ENCODE measurements around the gene COL5A2.

Gene COL5A2

DNA sequence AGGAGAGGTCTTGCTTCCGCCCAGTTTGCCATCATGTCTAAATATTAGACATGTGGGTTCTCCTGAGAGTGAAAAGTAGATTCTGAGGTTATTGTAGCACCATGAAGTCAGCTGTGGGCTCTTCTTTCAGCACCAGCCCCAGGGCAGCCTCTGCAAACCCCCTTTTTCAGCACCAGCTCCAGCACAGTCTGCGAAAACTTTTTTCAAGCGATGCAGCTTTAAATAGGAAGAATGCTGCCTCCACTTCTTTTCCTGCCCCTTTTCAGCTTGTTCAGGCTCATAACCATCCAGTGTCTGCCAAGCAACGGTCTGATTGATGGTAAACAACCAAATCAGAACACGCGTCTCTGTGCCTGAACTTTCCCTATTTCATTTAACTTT is at the start of gene COL5A2:
COL5A2 (minus strand) TSS at position 192 of the 381 bp plus-strand sequence; CDS start at position 35, 157 bp downstream.
- DNase-seq (ENCODE audit: low read depth in 3 of 3): no peak

DNA sequence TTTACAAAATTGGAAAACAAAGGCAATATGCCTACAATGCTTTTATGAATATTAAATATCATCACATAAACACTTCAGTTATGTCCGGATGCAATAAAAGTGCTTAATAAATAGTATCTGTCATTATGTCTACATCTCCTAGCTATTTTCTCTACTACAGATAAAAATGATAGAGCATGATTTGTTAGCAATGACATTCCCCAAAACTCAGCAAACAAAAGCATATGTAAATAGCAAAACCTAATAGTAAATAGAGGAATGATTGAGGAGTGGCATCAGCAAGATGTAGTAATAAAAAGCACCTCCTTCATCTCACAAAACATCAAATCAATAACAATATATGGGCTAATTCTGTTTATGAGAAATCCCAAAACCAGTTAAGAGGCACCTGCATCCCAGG is 46.5 kb upstream of the COL5A2 start:
- DNase-seq (ENCODE audit: low read depth in 3 of 3): no peak

DNA sequence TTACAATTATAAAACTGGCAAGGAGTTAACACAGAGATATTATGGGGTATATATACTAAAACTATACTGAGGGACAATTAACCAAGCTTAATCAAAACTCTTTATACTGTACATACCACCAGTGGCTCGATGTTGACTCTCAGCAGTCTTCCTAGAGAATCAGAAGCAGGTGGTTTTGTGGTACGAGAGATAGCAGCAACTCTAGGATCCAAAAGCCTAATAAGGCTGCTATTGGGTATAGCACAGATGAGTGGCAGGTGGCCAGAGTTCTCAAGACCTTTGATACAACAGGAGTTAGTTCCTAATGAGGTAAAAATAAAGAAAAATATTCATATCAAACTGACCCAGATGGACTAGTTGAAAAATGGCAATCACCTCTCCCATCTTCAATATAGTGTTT is 45.5 kb upstream of the COL5A2 start:
- no peak for DNase-seq (ENCODE audit: low read depth in 3 of 3)

DNA sequence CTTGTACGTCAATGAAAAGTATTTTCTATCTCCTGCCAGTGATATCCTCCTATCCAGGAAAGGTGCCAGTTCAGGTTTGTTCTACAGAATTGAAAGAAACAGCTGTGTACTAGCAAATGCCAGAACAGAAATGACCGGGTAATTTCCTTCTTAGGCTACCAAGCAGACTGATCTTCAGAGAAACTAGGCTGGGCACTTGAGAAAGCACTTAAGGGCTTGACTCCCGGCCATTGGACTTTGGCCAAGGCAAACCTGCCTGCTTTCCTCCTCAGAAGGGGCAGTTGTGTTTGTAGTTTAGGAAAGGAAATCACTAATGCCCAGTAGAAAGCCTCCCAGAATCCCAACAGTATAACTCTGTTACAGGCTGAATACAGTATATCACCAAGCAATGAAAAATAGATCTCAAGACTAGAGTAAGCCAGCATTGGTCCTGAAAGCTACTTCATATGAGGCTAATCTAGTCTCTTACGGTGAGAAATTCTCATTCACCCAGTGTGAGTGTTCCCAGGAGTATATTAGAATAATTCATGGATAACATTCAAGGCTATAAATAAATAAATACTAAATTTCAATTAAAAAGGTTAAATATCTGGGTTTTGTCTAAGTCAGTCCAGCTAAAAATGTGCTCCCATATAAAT is 43.0 kb upstream of the COL5A2 start:
- DNase-seq (ENCODE audit: low read depth in 3 of 3): no peak

DNA sequence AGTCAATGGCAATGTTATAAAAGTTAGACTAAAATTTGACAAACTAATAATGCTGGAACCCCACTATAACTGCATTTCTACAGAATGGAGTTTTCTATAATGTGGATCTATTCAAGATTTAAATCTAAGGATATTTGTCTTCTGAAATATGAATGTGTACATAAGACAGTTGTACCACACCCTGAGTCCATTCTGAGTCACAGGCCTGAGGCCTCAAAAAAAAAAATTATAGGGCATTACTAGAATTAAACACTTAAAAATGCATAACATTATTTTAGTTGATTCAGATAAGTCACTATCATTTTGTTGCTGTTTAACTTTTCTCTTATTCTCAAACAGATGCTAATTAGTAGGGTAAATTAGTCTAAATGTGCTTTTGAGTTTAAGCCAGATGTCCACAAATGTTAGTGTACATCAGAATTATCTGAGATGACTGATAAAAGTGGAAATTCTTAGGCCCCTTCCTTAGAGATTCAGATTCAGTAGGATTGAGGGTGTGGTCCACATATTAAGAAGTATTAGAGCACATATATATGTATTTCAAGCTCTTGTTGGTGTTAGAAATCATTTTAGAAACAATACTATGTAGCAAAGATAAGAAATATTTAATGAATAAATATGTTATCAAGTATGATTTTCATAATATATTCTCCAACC is 42.4 kb upstream of the COL5A2 start:
- DNase-seq (ENCODE audit: low read depth in 3 of 3): no peak

DNA sequence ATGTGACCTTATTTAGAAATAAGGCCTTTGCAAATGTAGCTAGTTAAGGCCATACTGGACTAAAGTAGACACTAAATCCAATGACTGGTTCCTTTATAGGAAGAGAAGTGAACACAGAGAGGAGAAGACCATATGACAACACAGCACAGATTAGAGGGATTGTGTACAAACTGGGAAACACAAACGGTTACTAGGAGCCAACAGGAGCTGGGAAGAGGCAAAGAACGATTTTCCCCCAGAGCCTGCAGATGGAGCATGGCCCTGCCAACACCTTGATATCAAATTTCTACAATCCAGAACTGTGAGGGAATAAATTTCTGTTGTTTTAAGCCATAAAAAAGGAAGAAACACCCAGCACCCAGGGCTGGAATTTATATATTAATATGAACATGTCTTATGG is 38.7 kb upstream of the COL5A2 start:
- DNase-seq (ENCODE audit: low read depth in 3 of 3): no peak

DNA sequence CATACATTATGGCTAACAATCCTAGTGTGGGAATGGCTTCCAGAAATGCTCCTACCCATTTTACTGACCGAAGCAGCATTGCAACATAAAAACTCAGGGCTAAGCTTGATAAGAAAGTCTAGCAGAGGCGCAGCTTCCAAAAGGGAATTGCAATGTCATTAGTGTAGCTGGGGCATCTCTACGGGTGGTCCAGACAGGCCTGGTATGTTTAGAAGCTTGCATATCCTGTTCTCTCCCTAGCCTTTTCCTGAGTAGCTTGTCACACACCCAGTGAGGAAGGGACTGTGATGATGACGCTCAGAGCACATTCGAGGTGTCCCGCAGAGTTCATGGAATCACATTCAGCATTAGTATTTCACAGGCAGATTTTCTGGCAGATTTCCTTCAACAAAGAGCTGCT is 38.0 kb upstream of the COL5A2 start:
- no peak for DNase-seq (ENCODE audit: low read depth in 3 of 3)

DNA sequence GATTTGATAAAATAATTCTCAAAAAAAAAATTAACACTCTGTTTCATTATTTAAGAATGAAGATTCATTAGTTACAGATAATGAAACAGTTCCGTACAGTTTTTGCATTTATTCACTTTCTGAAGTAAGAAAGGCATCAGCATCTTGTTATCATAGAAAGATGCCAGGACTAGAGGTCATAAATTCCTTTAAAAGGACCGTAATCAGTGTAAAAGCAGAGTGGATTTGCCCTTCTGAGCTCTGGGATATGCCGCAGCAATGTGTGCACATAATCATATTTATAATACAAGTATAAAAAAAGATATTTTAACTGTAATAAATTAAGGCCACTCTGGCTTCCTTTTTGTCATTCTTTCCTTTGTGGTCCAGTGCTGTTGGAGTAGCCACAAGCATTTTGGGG is 37.5 kb upstream of the COL5A2 start:
- DNase-seq (ENCODE audit: low read depth in 3 of 3): no peak

DNA sequence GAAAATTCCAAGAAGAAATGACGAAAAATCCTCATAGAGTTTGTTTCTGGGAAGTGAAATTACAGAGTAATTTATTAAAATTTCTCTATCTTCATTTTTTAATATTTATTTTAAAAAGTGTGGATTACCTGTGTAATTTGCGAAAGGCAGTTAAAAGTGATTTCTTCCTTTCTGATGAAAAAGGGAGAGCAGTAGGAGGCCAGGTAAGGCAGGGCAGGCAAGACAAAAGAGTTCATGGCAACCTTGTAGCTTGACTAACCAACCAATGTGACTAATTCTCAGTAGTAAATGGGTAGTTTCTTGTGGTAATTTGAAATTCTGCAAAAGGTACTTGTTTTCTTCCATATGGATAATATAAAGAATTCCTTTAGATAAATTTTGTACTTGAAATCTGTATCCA is 34.9 kb upstream of the COL5A2 start:
- no peak for DNase-seq (ENCODE audit: low read depth in 3 of 3)

DNA sequence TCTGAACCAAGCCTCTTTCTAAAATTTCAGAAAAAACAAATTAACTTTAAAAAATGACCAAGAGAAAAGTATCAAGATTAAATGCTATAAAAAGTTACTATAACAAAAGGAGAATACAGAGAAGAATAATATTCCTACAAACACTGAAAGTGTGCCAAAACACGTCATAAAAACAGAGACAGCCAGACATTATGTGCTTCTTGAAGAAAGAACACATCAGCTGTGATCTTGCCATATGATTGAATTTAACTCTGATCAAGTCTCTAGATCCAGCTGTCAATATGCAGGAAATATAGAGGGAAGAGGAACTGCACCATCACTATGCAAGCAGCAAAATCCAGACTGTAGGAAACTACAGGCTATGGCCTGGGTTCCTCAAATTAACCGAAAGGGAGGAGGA is 33.7 kb upstream of the COL5A2 start:
- no peak for DNase-seq (ENCODE audit: low read depth in 3 of 3)

DNA sequence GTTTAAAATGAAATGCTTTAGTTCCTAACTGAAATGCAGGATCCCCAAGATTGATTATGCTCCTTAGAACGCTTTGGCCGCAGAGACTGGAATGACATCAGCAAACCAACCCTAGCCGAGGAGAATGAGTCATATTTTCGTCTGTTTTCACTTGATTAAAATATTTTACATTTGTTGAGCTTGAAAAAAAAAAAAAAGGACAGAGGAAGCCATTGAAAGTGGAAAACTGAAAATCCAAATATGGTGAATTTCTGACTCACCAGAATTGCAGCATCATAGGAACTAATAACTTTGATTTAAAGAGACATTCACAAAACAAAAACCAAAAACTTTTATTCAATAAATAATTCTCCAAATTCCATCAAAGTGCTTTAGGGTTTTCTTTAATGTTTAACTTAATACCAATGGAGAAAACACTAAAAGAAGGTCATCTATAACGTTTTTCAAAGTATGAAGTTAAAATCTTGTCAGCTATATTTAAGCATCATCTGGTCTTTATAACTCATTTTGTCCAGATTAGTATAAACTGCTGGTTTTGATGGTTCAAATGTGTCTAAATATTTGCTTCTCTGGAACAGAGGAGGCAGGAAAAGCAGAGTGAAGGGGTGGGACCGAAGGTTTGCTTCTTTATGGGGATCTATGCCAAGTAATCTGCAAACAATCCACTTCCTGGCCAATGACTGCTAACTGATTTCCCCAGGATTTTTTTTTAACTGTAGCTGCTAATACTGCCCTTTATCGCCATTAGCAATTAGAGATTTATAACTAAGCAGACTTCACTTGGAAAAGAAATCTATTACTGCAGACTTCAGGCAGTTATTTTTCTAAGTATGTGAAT is 30.9 kb upstream of the COL5A2 start:
- peak in 1 of 3 experiments; percentile 4 for DNase-seq (ENCODE audit: low read depth in 3 of 3)

DNA sequence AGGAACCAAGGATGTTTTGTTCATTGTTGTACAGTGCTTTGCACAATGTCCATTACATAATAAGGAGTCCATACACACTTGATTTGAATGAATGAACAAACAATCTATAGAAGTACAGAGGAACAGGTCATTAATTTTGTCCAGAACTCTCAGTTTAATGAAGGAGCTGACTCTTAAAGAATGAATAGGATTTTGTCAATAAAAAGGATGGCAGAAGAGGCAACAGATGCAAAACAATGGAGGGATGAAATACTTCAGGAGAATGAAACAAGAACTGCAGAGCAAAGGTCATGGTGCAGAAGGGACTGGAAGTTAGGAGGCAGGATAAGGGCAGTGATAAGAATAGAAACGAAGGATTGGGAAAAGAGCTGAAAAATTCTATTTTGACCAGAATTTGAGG is 28.7 kb upstream of the COL5A2 start:
- DNase-seq (ENCODE audit: low read depth in 3 of 3): no peak

DNA sequence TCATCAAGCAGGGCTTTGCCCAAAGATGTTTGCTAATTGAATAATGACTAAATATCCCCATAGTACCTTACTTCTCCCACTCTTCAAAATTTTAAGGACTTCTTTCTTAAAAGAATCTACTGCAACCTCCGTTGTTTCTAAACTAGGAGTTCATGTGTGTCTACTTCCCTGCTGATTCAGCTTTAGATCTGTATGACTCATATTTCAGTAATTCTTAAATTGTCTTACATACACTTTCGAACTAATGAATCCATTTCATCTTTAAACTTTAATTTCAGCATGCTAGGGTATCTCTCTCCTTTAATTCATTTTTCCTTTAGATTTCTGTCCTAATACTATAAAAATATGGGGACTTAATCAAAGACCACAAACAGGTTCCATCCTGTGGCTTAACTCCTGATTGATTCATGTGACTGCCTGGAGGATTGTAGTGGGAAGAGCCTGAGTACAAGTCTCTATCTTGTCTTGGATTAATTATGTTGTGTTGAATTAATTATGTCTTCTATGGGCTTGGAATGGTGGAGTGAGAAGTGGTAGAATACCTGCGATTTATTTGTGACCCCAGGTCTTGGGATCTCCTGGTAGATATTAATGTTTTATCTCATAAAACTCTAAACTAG is 24.9 kb upstream of the COL5A2 start:
- DNase-seq (ENCODE audit: low read depth in 3 of 3): no peak

DNA sequence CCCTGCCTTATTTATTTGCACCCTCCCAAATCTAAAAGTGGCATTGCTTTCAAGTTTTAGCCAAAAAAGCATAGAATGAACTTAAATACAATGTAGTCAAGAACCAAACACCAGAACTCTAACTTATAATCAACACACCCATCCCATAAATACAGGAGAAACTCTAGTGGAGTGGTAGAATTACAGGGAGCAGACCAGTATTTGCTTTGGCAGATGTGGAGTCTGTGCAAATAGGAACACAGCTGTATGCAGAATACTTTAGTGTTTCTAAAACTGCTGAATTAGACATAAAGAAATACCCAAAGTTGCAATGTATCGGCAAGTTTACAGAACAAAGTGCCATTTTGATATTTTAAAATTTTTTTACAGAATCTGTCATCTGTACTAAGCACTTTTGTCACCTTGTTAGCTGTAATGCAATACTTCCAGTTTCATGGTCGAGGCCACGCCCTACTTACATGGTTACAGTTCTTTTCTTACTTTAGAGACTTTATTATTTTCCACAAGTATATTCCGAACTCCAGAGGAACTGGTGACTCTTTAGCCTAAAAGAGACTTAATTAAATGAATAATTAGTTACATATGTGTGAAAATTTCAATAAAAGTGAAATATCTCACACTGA is 23.7 kb upstream of the COL5A2 start:
- no peak for DNase-seq (ENCODE audit: low read depth in 3 of 3)

DNA sequence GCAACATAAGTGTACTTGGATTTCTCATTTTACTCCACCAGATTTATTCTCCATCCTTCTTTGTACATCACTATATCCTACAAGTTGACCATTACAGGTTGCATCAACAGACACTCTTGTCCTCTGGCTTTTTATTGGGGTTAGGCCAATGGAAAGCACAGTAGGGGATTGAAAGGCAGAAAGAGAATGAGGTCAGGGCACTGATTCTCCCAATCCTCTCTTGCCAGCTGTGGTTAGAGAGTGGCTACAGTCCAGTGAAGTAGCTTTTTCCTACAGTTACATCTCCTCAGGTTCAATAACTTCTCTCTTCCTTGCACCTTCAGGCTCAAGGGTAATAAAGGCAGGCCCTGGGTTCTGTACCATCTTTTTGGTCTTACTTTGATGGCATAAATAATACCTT is 20.2 kb upstream of the COL5A2 start:
- no peak for DNase-seq (ENCODE audit: low read depth in 3 of 3)

DNA sequence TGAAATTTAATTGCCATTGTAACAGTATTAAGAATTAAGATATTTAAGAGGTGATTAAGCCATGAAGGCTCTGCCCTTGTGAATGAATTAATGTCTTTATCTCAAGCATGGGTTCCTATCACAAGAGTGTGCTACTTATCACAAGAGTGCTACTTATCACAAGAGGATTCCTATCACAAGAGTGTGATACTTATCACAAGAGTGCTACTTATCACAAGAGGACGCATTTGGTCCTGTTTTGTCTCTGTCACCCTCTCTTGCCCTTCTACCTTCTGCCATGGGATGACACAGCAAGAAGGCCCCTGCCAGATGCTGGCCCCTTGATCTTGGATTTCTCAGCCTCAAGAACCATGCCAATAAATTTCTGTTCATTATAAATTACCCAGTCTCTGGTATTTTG is 13.2 kb upstream of the COL5A2 start:
- no peak for DNase-seq (ENCODE audit: low read depth in 3 of 3)

DNA sequence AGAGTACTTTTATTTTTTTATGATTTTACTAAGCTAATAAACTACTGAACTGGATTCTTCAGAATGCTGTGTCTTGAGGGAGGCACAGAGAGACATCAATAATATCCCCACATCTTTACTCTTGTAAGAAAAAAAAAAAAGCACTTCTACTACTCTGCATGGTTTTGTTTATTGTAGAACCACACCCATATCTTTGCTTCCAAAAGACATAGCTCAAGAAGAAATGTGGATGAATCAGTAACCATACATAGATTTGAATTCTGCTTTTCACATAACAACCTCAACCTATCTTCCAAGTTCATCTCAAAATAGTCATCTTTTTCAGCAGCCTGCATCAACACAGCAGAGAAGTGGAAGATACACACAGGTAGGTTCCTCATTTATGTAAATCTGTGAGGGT is 12.2 kb upstream of the COL5A2 start:
- DNase-seq (ENCODE audit: low read depth in 3 of 3): no peak

DNA sequence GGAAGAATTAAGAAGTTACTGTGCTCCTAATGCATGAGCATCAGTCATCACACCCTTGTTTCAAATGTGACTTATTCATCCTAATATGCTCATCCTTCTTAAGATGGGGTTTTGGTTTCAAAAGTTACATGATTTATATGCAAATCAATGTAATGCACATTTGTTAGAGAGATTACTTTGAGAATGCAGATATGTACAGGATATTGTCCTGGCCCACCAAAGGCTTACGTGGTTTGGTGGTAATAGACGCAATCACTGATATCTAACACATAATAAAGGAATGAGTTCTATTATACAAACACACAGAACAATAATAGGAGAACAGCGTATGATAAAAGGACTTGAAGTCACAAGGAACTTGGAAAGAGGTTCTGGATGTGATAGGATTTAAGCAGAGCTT is 11.1 kb upstream of the COL5A2 start:
- DNase-seq (ENCODE audit: low read depth in 3 of 3): no peak

DNA sequence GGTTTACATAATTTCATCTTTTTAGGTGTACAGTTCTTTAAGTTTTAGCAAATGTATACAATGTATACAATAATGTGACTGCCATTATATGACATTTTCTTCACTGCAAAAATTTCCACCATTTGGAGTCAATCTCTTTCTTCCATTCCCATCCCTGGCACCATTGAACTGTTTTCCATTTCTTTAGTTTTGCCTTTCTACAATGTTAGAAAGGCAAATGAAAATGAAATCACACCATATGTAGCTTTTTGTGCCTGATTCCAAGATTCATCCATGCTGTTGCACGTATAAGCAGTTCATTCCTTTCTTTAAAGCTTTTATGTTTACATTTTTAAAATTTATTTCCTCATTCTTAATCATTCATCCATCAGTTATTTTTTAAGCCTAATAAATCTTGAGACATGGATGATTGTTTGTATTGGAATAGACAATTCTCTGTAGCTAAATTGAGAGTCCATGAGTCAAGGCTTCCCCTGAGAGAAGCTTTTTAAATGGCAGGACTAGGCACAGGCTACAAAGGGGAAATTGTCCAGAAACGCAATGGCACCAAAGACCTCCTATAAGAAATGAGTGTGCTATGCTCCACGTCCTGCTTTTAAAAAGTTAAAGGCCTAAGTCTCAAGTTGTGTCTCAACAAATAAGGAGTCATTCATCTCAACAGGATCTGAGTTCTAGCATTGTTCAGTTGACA is 8.7 kb upstream of the COL5A2 start:
- DNase-seq (ENCODE audit: low read depth in 3 of 3): no peak

DNA sequence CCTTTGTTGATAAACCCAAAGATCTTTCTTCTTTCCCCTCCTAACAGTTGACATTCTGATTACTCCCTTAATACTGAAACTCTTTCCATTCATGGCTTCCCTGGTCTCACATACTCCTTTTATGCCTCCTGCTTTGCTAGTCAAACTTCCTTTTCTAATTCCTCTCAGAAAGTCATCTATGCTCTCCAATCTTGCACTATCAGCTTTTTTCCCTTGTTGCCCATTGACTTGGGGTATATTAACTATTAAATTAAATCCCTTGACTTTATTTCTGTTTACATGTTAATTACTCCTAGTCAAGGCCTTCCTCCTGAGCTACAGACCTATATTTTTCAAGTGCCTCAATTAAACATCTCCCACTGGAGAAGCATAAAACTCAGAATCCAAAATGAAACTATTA is 3.6 kb upstream of the COL5A2 start:
- DNase-seq (ENCODE audit: low read depth in 3 of 3): no peak

DNA sequence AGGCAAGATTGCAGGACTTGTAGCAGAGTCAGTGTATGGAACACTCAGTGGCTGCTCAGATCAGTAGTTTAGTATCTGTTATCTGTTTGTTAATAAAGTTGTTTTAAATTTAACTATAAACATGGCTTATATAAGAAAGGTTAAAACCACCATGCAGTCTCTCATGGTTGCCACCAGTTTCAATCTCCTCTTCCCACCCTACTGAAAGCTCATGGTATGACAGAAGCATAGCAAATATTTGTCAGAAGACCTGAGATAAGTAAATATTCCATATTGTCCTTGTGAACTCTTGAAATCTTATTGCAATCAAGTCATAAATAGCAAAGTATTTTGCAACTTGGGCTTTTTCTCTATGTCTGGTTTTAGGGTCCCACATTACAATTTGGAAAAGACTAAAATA is 2.1 kb upstream of the COL5A2 start:
- no peak for DNase-seq (ENCODE audit: low read depth in 3 of 3)

All from stimulated activated CD4-positive, alpha-beta T cell treated with anti-CD3 and anti-CD28 coated beads, TNF-alpha, amount 100 ng/mL, for 24 hours (primary cell).